ENCODE measurements around the gene AKAP14. TPM values are rescaled to one million over a fixed set of nuclear protein-coding genes. Genes with fewer than 3 reads are reported as not detected.

The AKAP14 gene
- total and polyA plus RNA-seq, 2 experiments from 2014 or later = 2.5 to 3.3 TPM

- Histone ChIP-seq H2AFZ (0 out of 2 replicates have a peak overlapping the region, but pooled peaks have one; percentile 21), H3K27ac (ENCODE audit: low read depth) (peak overlapping the region; percentile 76), H3F3A (replicated peaks; ENCODE audit: low read depth) (no peaks in the 10 kb centered on the region), H4K20me1 (replicated peaks; ENCODE audit: insufficient read depth) (no peaks in the 10 kb centered on the region), H3K4me3 (peak overlapping the region; percentile 80), H3K36me3 (ENCODE audit: insufficient read depth) (no peaks in the 10 kb centered on the region), H3K79me2 (replicated peaks; ENCODE audit: insufficient read depth) (no peaks in the 10 kb centered on the region), H3K4me2 (peak overlapping the region; percentile 76), H3K9me2 (ENCODE audit: insufficient read depth) (no peaks in the 10 kb centered on the region), H3K27me3 (ENCODE audit: insufficient read depth) (no peaks in the 10 kb centered on the region), H3K4me1 (ENCODE audit: insufficient read depth) (no peaks in the 10 kb centered on the region)
- peak overlapping the region; percentile 91 for H3K27ac Mint-ChIP-seq
- DNase-seq (ENCODE audit: low spot score) = no peak
- ATAC-seq = peak; percentile 12; the same call in 2 of the 3 replicates
- peaks cover 4% of the 10 kb centered on the region; the same call in 1 of the 3 replicates for H3K4me1 Mint-ChIP-seq
- H3K4me3 Mint-ChIP-seq = peak overlapping the region; percentile 97
- no peaks in the 10 kb centered on the region for H3K27me3 Mint-ChIP-seq (ENCODE audit: insufficient read depth, low read depth, poor library complexity)
- H3K9me3 Mint-ChIP-seq = no peaks in the 10 kb centered on the region
- H3K36me3 Mint-ChIP-seq (ENCODE audit: low read depth) = no peaks in the 10 kb centered on the region
- TF ChIP-seq, protein P1, sequence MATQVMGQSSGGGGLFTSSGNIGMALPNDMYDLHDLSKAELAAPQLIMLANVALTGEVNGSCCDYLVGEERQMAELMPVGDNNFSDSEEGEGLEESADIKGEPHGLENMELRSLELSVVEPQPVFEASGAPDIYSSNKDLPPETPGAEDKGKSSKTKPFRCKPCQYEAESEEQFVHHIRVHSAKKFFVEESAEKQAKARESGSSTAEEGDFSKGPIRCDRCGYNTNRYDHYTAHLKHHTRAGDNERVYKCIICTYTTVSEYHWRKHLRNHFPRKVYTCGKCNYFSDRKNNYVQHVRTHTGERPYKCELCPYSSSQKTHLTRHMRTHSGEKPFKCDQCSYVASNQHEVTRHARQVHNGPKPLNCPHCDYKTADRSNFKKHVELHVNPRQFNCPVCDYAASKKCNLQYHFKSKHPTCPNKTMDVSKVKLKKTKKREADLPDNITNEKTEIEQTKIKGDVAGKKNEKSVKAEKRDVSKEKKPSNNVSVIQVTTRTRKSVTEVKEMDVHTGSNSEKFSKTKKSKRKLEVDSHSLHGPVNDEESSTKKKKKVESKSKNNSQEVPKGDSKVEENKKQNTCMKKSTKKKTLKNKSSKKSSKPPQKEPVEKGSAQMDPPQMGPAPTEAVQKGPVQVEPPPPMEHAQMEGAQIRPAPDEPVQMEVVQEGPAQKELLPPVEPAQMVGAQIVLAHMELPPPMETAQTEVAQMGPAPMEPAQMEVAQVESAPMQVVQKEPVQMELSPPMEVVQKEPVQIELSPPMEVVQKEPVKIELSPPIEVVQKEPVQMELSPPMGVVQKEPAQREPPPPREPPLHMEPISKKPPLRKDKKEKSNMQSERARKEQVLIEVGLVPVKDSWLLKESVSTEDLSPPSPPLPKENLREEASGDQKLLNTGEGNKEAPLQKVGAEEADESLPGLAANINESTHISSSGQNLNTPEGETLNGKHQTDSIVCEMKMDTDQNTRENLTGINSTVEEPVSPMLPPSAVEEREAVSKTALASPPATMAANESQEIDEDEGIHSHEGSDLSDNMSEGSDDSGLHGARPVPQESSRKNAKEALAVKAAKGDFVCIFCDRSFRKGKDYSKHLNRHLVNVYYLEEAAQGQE (IDR thresholded peaks at IDR 0.05; ENCODE audit: unreplicated experiment) = no peak
- TF ChIP-seq, protein P2, sequence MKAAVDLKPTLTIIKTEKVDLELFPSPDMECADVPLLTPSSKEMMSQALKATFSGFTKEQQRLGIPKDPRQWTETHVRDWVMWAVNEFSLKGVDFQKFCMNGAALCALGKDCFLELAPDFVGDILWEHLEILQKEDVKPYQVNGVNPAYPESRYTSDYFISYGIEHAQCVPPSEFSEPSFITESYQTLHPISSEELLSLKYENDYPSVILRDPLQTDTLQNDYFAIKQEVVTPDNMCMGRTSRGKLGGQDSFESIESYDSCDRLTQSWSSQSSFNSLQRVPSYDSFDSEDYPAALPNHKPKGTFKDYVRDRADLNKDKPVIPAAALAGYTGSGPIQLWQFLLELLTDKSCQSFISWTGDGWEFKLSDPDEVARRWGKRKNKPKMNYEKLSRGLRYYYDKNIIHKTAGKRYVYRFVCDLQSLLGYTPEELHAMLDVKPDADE (IDR thresholded peaks at IDR 0.05) = no peak
- TF ChIP-seq POLR2AphosphoS5 (IDR thresholded peaks at IDR 0.05; ENCODE audit: low read depth) (no peak), STAT1 (IDR thresholded peaks at IDR 0.05; ENCODE audit: unreplicated experiment) (no peak)
Measured at GRCh38 chrX:119942831-119943184, 47.1 kb downstream of the AKAP14 start.

- Mint-ChIP-seq H3K9me3 (no peaks in the 10 kb centered on the region), H3K4me3 (peak within 1 kb of the TSS; percentile 97), H3K4me1 (peaks cover 4% of the 10 kb centered on the region; the same call in 1 of the 3 replicates), H3K36me3 (ENCODE audit: low read depth) (no peaks in the 10 kb centered on the region), H3K27ac (peak within 1 kb of the TSS; percentile 91), H3K27me3 (ENCODE audit: insufficient read depth, low read depth, poor library complexity) (no peaks in the 10 kb centered on the region)
- no peaks in the 10 kb centered on the region for H3F3A ChIP-seq (replicated peaks; ENCODE audit: low read depth)
- H3K36me3 ChIP-seq (ENCODE audit: insufficient read depth) = no peaks in the 10 kb centered on the region
- H3K27ac ChIP-seq (ENCODE audit: low read depth) = peak within 1 kb of the TSS; percentile 76
- H3K4me3 ChIP-seq = peak within 1 kb of the TSS; percentile 80
- ATAC-seq (peak; percentile 92), DNase-seq (ENCODE audit: low spot score) (peak; percentile 88)
- no peaks in the 10 kb centered on the region for H3K27me3 ChIP-seq (ENCODE audit: insufficient read depth)
- no peaks in the 10 kb centered on the region for H4K20me1 ChIP-seq (replicated peaks; ENCODE audit: insufficient read depth)
- H3K4me2 ChIP-seq = peak within 1 kb of the TSS; percentile 76
- no peaks in the 10 kb centered on the region for H3K9me2 ChIP-seq (ENCODE audit: insufficient read depth)
- H3K79me2 ChIP-seq (replicated peaks; ENCODE audit: insufficient read depth) = no peaks in the 10 kb centered on the region
- peak within 1 kb of the TSS; percentile 96; the same call in 1 of the 2 replicates for H2AFZ ChIP-seq
- no peaks in the 10 kb centered on the region for H3K4me1 ChIP-seq (ENCODE audit: insufficient read depth)
- TF ChIP-seq, protein P1 (IDR thresholded peaks at IDR 0.05; ENCODE audit: unreplicated experiment) = no peak
- TF ChIP-seq, protein P3, sequence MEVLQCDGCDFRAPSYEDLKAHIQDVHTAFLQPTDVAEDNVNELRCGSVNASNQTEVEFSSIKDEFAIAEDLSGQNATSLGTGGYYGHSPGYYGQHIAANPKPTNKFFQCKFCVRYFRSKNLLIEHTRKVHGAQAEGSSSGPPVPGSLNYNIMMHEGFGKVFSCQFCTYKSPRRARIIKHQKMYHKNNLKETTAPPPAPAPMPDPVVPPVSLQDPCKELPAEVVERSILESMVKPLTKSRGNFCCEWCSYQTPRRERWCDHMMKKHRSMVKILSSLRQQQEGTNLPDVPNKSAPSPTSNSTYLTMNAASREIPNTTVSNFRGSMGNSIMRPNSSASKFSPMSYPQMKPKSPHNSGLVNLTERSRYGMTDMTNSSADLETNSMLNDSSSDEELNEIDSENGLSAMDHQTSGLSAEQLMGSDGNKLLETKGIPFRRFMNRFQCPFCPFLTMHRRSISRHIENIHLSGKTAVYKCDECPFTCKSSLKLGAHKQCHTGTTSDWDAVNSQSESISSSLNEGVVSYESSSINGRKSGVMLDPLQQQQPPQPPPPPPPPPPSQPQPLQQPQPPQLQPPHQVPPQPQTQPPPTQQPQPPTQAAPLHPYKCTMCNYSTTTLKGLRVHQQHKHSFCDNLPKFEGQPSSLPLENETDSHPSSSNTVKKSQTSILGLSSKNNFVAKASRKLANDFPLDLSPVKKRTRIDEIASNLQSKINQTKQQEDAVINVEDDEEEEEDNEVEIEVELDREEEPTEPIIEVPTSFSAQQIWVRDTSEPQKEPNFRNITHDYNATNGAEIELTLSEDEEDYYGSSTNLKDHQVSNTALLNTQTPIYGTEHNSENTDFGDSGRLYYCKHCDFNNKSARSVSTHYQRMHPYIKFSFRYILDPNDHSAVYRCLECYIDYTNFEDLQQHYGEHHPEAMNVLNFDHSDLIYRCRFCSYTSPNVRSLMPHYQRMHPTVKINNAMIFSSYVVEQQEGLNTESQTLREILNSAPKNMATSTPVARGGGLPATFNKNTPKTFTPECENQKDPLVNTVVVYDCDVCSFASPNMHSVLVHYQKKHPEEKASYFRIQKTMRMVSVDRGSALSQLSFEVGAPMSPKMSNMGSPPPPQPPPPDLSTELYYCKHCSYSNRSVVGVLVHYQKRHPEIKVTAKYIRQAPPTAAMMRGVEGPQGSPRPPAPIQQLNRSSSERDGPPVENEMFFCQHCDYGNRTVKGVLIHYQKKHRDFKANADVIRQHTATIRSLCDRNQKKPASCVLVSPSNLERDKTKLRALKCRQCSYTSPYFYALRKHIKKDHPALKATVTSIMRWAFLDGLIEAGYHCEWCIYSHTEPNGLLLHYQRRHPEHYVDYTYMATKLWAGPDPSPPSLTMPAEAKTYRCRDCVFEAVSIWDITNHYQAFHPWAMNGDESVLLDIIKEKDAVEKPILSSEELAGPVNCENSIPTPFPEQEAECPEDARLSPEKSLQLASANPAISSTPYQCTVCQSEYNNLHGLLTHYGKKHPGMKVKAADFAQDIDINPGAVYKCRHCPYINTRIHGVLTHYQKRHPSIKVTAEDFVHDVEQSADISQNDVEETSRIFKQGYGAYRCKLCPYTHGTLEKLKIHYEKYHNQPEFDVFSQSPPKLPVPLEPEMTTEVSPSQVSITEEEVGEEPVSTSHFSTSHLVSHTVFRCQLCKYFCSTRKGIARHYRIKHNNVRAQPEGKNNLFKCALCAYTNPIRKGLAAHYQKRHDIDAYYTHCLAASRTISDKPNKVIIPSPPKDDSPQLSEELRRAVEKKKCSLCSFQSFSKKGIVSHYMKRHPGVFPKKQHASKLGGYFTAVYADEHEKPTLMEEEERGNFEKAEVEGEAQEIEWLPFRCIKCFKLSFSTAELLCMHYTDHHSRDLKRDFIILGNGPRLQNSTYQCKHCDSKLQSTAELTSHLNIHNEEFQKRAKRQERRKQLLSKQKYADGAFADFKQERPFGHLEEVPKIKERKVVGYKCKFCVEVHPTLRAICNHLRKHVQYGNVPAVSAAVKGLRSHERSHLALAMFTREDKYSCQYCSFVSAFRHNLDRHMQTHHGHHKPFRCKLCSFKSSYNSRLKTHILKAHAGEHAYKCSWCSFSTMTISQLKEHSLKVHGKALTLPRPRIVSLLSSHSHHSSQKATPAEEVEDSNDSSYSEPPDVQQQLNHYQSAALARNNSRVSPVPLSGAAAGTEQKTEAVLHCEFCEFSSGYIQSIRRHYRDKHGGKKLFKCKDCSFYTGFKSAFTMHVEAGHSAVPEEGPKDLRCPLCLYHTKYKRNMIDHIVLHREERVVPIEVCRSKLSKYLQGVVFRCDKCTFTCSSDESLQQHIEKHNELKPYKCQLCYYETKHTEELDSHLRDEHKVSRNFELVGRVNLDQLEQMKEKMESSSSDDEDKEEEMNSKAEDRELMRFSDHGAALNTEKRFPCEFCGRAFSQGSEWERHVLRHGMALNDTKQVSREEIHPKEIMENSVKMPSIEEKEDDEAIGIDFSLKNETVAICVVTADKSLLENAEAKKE (CRISPR knock-in tag; IDR thresholded peaks at IDR 0.05) = no peak
Measured at GRCh38 chrX:119943185-119943988, 47.7 kb downstream of the AKAP14 start, which contains the start of gene NKAP. Gene NKAP (minus strand): TSS chrX:119943751. CDS start chrX:119943605, 146 bp downstream.
